Measurements from ENCODE around the gene GTPBP10. TPM values are rescaled to one million over a fixed set of nuclear protein-coding genes. Genes with fewer than 3 reads are reported as not detected.

The GTPBP10 gene
- total RNA-seq, 2 experiments from 2014 or later: 11.8 to 13.7 TPM

DNA sequence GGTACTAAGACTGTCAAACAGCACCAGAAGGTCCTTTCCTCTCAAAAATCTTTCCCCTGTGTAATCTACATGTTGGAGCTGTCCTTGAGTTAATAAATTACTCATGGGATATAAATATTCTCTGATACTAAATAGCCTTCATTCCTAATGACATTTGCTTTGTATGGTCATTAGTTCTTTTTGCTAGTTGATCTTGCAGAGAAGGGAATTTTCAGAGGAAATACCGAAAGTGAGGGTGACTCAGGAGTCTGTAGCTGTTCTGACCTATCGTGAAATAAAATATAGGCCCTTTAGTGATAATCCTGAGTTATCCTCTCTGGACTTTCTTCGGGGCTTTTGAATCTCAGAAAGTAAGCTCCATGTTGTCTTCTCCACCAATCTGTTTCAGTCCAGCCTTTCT lies 37.3 kb downstream of the GTPBP10 start:
- H3K27ac Mint-ChIP-seq: no peak overlapping the region
- DNase-seq: no peak

GRCh38 chr7:90384433-90384832 lies 37.9 kb downstream of the GTPBP10 start:
- CTCF ChIA-PET: no interaction called here
- Mint-ChIP-seq H3K9me3 (no peaks in the 10 kb centered on the region), H3K27me3 (no peaks in the 10 kb centered on the region), H3K4me1 (ENCODE audit: low read depth) (no peaks in the 10 kb centered on the region), H3K36me3 (ENCODE audit: low read depth) (peaks cover 78% of the 10 kb centered on the region), H3K27ac (no peak overlapping the region), H3K4me3 (no peak overlapping the region)
- H3K4me1 ChIP-seq (ENCODE audit: insufficient read depth, low read length): no peaks in the 10 kb centered on the region
- no peak overlapping the region for H3K27ac ChIP-seq (ENCODE audit: low read depth in 1 of 2, low read length in 2 of 2)
- intact Hi-C loops (cut with DNase I, micrococcal nuclease): no loop called here
- no peak overlapping the region for H3K4me3 ChIP-seq (ENCODE audit: low read length)
- no peak for ATAC-seq (ENCODE audit: poor library complexity)
- H3K36me3 ChIP-seq (ENCODE audit: insufficient read depth, low read length): peaks cover 56% of the 10 kb centered on the region
- H3K9me3 ChIP-seq (ENCODE audit: control insufficient read depth in 1 of 2, insufficient read depth in 1 of 2, low read length in 2 of 2): no peaks in the 10 kb centered on the region
- POLR2A ChIA-PET: no interaction called here
- DNase-seq: no peak
- no peak for TF ChIP-seq CTCF (IDR thresholded peaks at IDR 0.05)
- H3K27me3 ChIP-seq (ENCODE audit: control insufficient read depth in 1 of 2, insufficient read depth in 2 of 2, low read length in 2 of 2): no peaks in the 10 kb centered on the region

More for the DNA sequence above, 37.3 kb downstream of the GTPBP10 start:
- no peaks in the 10 kb centered on the region for H3K9me3 Mint-ChIP-seq
- H3K36me3 Mint-ChIP-seq (ENCODE audit: low read depth): peaks cover 84% of the 10 kb centered on the region
- H3K4me3 Mint-ChIP-seq: no peak overlapping the region
- peaks cover 62% of the 10 kb centered on the region for H3K36me3 ChIP-seq (ENCODE audit: insufficient read depth, low read length)
- H3K27me3 ChIP-seq (ENCODE audit: control insufficient read depth in 1 of 2, insufficient read depth in 2 of 2, low read length in 2 of 2): no peaks in the 10 kb centered on the region
- H3K4me3 ChIP-seq (ENCODE audit: low read length): no peak overlapping the region
- no peak overlapping the region for H3K27ac ChIP-seq (ENCODE audit: low read depth in 1 of 2, low read length in 2 of 2)
- ChIA-PET CTCF (no interaction called here), POLR2A (no interaction called here)
- intact Hi-C loops (cut with DNase I, micrococcal nuclease): no loop called here
- no peak for TF ChIP-seq CTCF (IDR thresholded peaks at IDR 0.05)
- H3K27me3 Mint-ChIP-seq: no peaks in the 10 kb centered on the region
- H3K9me3 ChIP-seq (ENCODE audit: control insufficient read depth in 1 of 2, insufficient read depth in 1 of 2, low read length in 2 of 2): no peaks in the 10 kb centered on the region
- no peaks in the 10 kb centered on the region for H3K4me1 ChIP-seq (ENCODE audit: insufficient read depth, low read length)
- ATAC-seq (ENCODE audit: poor library complexity): no peak
- no peaks in the 10 kb centered on the region for H3K4me1 Mint-ChIP-seq (ENCODE audit: low read depth)

DNA sequence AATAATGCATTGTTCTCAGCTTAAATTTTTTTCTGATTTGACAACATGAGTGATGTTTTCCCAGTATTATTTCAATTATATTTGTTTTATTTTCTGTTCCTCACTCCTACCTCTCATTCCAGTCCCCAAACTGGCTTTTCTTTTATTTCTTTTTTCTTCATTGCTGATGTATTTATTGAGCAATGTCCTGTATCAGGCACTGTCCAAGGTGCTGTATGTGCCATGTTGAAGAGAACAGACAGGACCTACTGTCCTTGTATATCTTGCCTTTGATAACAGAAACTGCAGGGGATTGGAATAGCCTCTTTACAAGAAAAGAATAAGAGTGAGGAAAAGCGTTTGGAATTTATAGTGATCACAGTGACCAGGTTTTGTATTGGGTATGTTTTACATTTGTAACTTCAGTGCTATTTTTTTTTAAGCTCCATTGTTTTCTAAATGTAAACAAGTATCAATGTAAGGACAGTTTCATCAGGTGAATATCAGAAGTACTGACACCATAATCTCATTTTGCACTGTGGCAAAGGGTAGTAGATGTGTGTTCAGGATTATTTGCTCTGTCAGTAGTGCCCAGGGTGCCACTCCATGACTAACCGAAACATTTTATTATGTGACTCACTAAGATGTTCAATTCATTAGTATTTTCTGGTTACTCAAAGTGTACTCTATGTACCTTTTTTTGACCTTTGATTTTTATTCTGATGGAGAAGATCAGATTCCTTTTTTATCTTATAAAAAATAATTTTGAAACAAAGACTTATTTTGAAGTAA lies 41.1 kb downstream of the GTPBP10 start:
- no peaks in the 10 kb centered on the region for H3K4me1 ChIP-seq (ENCODE audit: insufficient read depth, low read length)
- H3K4me1 Mint-ChIP-seq (ENCODE audit: low read depth): no peaks in the 10 kb centered on the region
- intact Hi-C loops (cut with DNase I, micrococcal nuclease): no loop called here
- ChIA-PET CTCF (no interaction called here), POLR2A (no interaction called here)
- no peak overlapping the region for H3K27ac Mint-ChIP-seq
- peaks cover 2 to 6% of the 10 kb centered on the region in 2 experiments for H3K9me3 ChIP-seq (ENCODE audit: control insufficient read depth in 1 of 2, insufficient read depth in 1 of 2, low read length in 2 of 2)
- no peak overlapping the region for H3K27ac ChIP-seq (ENCODE audit: low read depth in 1 of 2, low read length in 2 of 2)
- no peak for TF ChIP-seq CTCF (IDR thresholded peaks at IDR 0.05)
- H3K9me3 Mint-ChIP-seq: no peaks in the 10 kb centered on the region
- H3K36me3 ChIP-seq (ENCODE audit: insufficient read depth, low read length): peaks cover 31% of the 10 kb centered on the region
- DNase-seq (no peak), ATAC-seq (ENCODE audit: poor library complexity) (no peak)
- no peaks in the 10 kb centered on the region for H3K27me3 Mint-ChIP-seq
- H3K4me3 ChIP-seq (ENCODE audit: low read length): no peak overlapping the region
- H3K4me3 Mint-ChIP-seq: no peak overlapping the region
- peaks cover 54% of the 10 kb centered on the region for H3K36me3 Mint-ChIP-seq (ENCODE audit: low read depth)
- H3K27me3 ChIP-seq (ENCODE audit: control insufficient read depth in 1 of 2, insufficient read depth in 2 of 2, low read length in 2 of 2): no peaks in the 10 kb centered on the region

Data from CD4-positive, alpha-beta T cell (primary cell).